HepG2 (cell line): Measurements from ENCODE around the gene TCEAL8. TPM values are rescaled to one million over a fixed set of nuclear protein-coding genes. Genes with fewer than 3 reads are reported as not detected.

Experiments used
- GMEB2 ChIP-seq: IDR thresholded peaks from 2 replicates; pipeline ENCODE4 v1.6.1; 2016; ENCODE audit warnings: missing biosample characterization, missing genetic modification reagents, low read depth
- HMGXB4 ChIP-seq, 2 experiments: sonication (generic) in 1 of 2; formaldehyde crosslinking in 1 of 2; IDR thresholded peaks; 2 replicates each; pipeline versions ENCODE4 v1.4.0 to v1.6.1; 2018 to 2020; ENCODE audit warnings: missing genetic modification reagents in 2 of 2, borderline replicate concordance in 1 of 2, low read depth in 1 of 2, mild to moderate bottlenecking in 1 of 2, missing biosample characterization in 1 of 2
- MED8 ChIP-seq: sonication (generic); formaldehyde crosslinking; IDR thresholded peaks from 2 replicates; pipeline ENCODE4 v1.8.1; 2023; ENCODE audit warnings: mild to moderate bottlenecking, missing genetic modification reagents; ENCODE audit not compliant: insufficient replicate concordance
- RERE ChIP-seq: IDR thresholded peaks from 2 replicates; pipeline ENCODE4 v1.6.1; 2016; ENCODE audit warnings: low read depth, missing genetic modification reagents, missing compliant biosample characterization
- TGIF2 ChIP-seq: IDR thresholded peaks from 2 replicates; pipeline ENCODE4 v1.6.1; 2016; ENCODE audit warnings: control low read depth, missing compliant biosample characterization
- TP53 ChIP-seq: sonication (generic); formaldehyde crosslinking; conservative IDR thresholded peaks from 2 replicates; pipeline ENCODE4 v1.4.0; 2020; ENCODE audit warnings: missing genetic modification reagents
- polyA plus RNA-seq, 8 experiments: library from polyadenylated mRNA; depleted of rRNA in 3 of 8; stranded (reverse) in 7 of 8; unstranded in 1 of 8; fragments of >200 nt; fragmentation: Illumina TruSeq in 4 of 8; extraction: Trizol in 4 of 8; gene quantifications; 2 replicates each; pipeline versions ENCODE4 v1.2.1 to v1.2.3, GENCODE V29; 2011 to 2016; ENCODE audit warnings: low read depth in 4 of 8, missing spikeins in 1 of 8, mixed read lengths in 1 of 8; ENCODE audit not compliant: insufficient read depth in 1 of 8
- total RNA-seq, 5 experiments: library from RNA; depleted of rRNA; stranded (reverse); fragments of >200 nt; fragmentation: Illumina TruSeq; extraction: Trizol; gene quantifications; 2 replicates each; pipeline ENCODE4 v1.2.3, GENCODE V29; 2016; ENCODE audit warnings: low read depth in 1 of 5

Gene TCEAL8
- total and polyA plus RNA-seq, 2 of the 13 experiments (the other 11 are each of a cell fraction or from before 2014, with no cell fraction given): 20.0 to 40.8 TPM

- TF ChIP-seq RERE: no peak
- TF ChIP-seq TGIF2 (CRISPR knock-in tag): no peak
- no peak for TF ChIP-seq HMGXB4 (CRISPR knock-in tag; IDR thresholded peaks at IDR 0.05; ENCODE audit: borderline replicate concordance in 1 of 2, low read depth in 1 of 2)
- no peak for TF ChIP-seq TP53 (CRISPR knock-in tag)
- TF ChIP-seq GMEB2 (CRISPR knock-in tag): no peak
- TF ChIP-seq MED8: no peak
Observed at GRCh38 chrX:103234869-103235268, 20.1 kb downstream of the TCEAL8 start (continued).
